ENCODE data around the gene SP140L. TPM values are rescaled to one million over a fixed set of nuclear protein-coding genes. Genes with fewer than 3 reads are reported as not detected.
A peak's percentile ranks its signal among the peaks of the same experiment; 100 is the strongest.

SP140L gene
- total RNA-seq, 1 experiment from 2014 or later, result 20.3 TPM

DNA sequence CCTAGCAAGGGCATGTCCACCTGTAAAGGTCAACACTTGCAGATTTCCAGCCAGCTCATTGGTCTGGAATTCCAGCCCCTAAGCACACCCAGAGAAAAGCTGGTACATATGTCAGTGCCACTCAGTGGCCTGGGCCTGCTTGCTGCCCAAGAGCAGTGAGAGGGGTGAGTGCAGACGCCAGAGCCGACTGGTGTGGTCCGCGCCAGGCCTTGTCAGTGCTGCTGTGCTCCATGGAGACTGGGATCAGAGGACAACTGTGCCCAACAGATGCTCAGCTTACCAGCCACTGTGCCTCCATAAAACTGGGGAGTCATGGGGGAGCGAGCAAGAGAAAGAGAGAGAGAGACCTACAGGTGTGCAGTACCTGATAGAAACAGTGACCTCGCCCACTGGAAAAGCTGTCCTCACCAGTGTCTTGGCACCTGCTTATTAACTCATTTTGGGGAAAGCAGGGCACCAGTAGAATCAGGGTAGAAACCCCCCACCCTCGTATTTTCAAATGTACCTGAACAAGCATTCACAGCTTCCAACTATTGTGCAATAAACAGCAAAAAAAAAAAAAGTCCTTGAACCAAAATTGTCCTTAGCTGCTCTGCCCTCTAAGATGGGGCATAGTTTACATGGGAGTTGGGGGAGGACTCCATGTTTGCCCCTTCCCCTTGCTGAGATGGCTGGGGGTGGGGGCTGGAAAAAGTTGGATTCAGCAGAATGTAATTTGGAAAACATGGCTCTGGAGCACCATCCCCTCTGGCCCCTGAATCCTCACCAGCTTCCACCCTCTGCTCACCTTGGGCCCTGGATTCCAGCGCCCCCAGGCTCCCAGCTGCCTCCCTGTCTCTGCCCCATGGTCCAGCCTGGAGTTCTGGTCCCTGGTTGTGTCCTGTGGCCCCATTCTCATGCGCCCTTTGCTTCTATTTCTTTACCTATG is 1.4 kb upstream of the SP140L start:
- H3K4me1 Mint-ChIP-seq (ENCODE audit: insufficient read depth, unreplicated experiment), result peaks cover 15% of the 10 kb centered on the region
- BruUV-seq (replicated peaks), result no TSS peak
- no peaks in the 10 kb centered on the region for H3K9me3 Mint-ChIP-seq (ENCODE audit: unreplicated experiment)
- ChIA-PET POLR2A (no interaction called here), CTCF (interaction anchor here (0.7 kb wide), 1 partner anchor 481 kb away, joined by 3 read pairs; no protein-coding TSS in a partner anchor)
- no peak overlapping the region for H3K27ac Mint-ChIP-seq (ENCODE audit: low read depth, unreplicated experiment)
- H3K4me3 Mint-ChIP-seq (ENCODE audit: unreplicated experiment), result no peak overlapping the region
- intact Hi-C loops (cut with micrococcal nuclease), result loop anchor here (5.0 kb wide), 2 partner anchors 92 to 103 kb away; partner anchors contain the start of gene SP100
- TF ChIP-seq, protein P1, sequence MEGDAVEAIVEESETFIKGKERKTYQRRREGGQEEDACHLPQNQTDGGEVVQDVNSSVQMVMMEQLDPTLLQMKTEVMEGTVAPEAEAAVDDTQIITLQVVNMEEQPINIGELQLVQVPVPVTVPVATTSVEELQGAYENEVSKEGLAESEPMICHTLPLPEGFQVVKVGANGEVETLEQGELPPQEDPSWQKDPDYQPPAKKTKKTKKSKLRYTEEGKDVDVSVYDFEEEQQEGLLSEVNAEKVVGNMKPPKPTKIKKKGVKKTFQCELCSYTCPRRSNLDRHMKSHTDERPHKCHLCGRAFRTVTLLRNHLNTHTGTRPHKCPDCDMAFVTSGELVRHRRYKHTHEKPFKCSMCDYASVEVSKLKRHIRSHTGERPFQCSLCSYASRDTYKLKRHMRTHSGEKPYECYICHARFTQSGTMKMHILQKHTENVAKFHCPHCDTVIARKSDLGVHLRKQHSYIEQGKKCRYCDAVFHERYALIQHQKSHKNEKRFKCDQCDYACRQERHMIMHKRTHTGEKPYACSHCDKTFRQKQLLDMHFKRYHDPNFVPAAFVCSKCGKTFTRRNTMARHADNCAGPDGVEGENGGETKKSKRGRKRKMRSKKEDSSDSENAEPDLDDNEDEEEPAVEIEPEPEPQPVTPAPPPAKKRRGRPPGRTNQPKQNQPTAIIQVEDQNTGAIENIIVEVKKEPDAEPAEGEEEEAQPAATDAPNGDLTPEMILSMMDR (IDR thresholded peaks at IDR 0.05; ENCODE audit: unreplicated experiment), result no peak
- DNase-seq (ENCODE audit: unreplicated experiment), result no peak
- H3K27me3 Mint-ChIP-seq (ENCODE audit: insufficient read depth, unreplicated experiment), result no peaks in the 10 kb centered on the region
- H3K36me3 Mint-ChIP-seq (ENCODE audit: insufficient read depth, unreplicated experiment), result peaks cover 9% of the 10 kb centered on the region

DNA sequence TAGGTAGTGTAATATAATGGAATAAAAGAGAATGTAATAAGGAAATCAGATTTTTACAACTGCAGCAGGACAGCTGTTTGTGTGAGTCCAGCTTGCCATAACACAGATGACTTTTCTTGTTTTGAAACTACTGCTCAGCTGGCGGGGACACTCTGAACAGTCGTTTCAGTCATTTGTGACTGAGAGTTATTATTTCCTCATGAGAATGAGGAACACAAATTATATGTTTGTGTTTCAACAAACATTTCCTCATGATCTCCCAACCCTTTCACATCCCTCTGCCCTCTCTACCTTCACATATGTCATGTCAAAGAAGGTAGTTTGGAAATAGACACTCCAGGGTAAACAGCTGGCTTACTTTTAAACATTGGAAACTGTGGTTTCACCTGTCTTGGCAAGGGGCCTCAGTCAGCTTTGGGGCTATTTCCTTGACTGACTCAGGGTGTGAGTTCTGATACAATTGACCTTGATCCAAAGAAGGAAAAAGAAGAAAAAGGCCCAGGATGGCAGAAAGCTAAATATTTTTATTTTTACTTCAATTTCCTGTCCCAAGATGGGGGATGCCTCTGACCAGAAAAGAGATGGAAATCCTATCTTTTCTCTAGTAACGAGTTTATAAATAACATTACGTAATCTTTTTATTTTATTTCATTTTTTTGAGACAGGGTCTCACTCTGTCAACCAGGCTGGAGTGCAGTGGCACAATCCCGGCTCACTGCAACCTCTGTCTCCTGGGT is 593 bp downstream of the SP140L start:
- DNase-seq (ENCODE audit: unreplicated experiment), result peak; percentile 34
- TF ChIP-seq, protein P1 (IDR thresholded peaks at IDR 0.05; ENCODE audit: unreplicated experiment), result no peak
- Mint-ChIP-seq H3K4me1 (ENCODE audit: insufficient read depth, unreplicated experiment) (peaks cover 15% of the 10 kb centered on the region), H3K4me3 (ENCODE audit: unreplicated experiment) (peak overlapping the region; percentile 88), H3K27me3 (ENCODE audit: insufficient read depth, unreplicated experiment) (no peaks in the 10 kb centered on the region), H3K9me3 (ENCODE audit: unreplicated experiment) (no peaks in the 10 kb centered on the region), H3K27ac (ENCODE audit: low read depth, unreplicated experiment) (peak overlapping the region; percentile 97), H3K36me3 (ENCODE audit: insufficient read depth, unreplicated experiment) (peaks cover 15% of the 10 kb centered on the region)
- POLR2A ChIA-PET, result interaction anchor here (0.5 to 3.8 kb wide), 17 partner anchors 9 to 471 kb away, joined by 3 to 24 read pairs (median 4); partner anchors contain the start of genes FBXO36, SP100, SP110 and TRIP12
- CTCF ChIA-PET, result interaction anchor here (0.6 kb wide), 1 partner anchor 486 kb away, joined by 4 read pairs; no protein-coding TSS in a partner anchor
- intact Hi-C loops (cut with micrococcal nuclease), result loop anchor here (5.0 kb wide), 2 partner anchors 90 to 105 kb away; partner anchors contain the start of gene SP100
- TSS peak; percentile 63 for BruUV-seq (replicated peaks)

DNA sequence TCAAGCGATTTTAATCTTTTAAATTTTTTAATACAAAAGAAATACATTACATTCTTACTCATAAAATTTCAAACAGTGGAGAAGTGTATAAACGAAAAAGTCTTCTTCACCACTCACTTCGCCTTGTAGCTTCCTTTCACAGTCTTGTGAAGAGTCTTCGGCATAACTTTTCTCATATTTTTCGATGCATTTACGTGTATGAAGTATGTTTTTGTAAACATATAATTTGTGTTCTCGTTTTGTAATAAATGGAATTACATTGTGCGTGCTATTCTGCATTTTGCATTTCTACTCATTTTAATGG is 1.1 kb downstream of the SP140L start:
- H3K36me3 Mint-ChIP-seq (ENCODE audit: insufficient read depth, unreplicated experiment), result peaks cover 17% of the 10 kb centered on the region
- no peaks in the 10 kb centered on the region for H3K9me3 Mint-ChIP-seq (ENCODE audit: unreplicated experiment)
- peak overlapping the region; percentile 88 for H3K4me3 Mint-ChIP-seq (ENCODE audit: unreplicated experiment)
- ChIA-PET CTCF (interaction anchor here (0.7 kb wide), 1 partner anchor 11 kb away, joined by 3 read pairs; no protein-coding TSS in a partner anchor), POLR2A (interaction anchor here (0.6 to 3.8 kb wide), 8 partner anchors 11 to 406 kb away, joined by 3 to 24 read pairs (median 7); partner anchors contain the start of genes FBXO36, SP100, SP110 and TRIP12)
- no peak overlapping the region for H3K27ac Mint-ChIP-seq (ENCODE audit: low read depth, unreplicated experiment)
- DNase-seq (ENCODE audit: unreplicated experiment), result no peak
- H3K27me3 Mint-ChIP-seq (ENCODE audit: insufficient read depth, unreplicated experiment), result no peaks in the 10 kb centered on the region
- no TSS peak for BruUV-seq (replicated peaks)
- peaks cover 15% of the 10 kb centered on the region for H3K4me1 Mint-ChIP-seq (ENCODE audit: insufficient read depth, unreplicated experiment)
- TF ChIP-seq, protein P1 (IDR thresholded peaks at IDR 0.05; ENCODE audit: unreplicated experiment), result no peak
- intact Hi-C loops (cut with micrococcal nuclease), result loop anchor here (5.0 kb wide), 2 partner anchors 89 to 106 kb away; partner anchors contain the start of gene SP100
